OCI-LY1 (cell line): ENCODE measurements around the gene MACROD2.

ENCODE experiments used
- CTCF ChIP-seq: fragments of 200-600 bp; sonication (generic), shearing (Covaris generic); IDR thresholded peaks from 2 replicates; pipeline ENCODE4 v1.5.1; 2017; ENCODE audit warnings: mild to moderate bottlenecking, antibody characterized with exemption, low read length, moderate library complexity, mixed read lengths
- EZH2 ChIP-seq: fragments of 200-600 bp; sonication (generic), shearing (Covaris generic); IDR thresholded peaks from 2 replicates; pipeline ENCODE4 v1.8.0; 2017; ENCODE audit warnings: borderline replicate concordance, mixed run types, mild to moderate bottlenecking, antibody characterized with exemption, low read length, moderate library complexity, mixed read lengths

GRCh38 chr20:14817101-14817500 lies 821.8 kb downstream of the MACROD2 start:
- no peak for TF ChIP-seq CTCF
- no peak for TF ChIP-seq EZH2
